Measurements from ENCODE around the gene CTBP1.
"Not testable (repeated sequence)": the region's sequence is repeated elsewhere in the genome, so short reads cannot be mapped to it uniquely, and the experiment has no call there.

The CTBP1 gene

DNA sequence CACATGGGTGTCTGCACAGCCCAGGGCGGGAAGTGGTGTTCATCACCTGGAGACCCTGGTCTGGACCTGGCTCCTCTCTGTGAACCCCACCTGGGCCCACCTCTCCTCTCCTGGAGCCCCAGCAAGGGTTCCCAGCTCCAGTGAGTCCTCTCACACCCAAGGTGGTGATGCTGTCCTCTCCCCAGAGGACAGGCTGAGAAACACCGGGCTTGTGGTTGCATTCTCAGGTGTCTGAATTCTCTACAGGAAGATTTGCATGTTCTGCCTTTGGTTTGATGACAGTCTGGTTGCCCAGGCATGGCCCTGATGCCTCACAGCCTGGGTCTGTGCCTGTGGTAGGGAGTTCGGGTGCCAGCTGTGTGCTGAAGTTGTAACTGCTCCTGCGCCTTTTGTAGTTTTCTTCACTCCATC, 44.6 kb upstream of the CTBP1 start:
- FAIRE-seq, result peak; percentile 84
- DNase-seq (ENCODE audit: insufficient read length, low spot score), result no peak
- TF ChIP-seq POU2F2 (IDR thresholded peaks at IDR 0.05; ENCODE audit: low read depth, low read length), result no peak
- no peak for TF ChIP-seq SPI1 (IDR thresholded peaks at IDR 0.05; ENCODE audit: low read depth, low read length)
- TF ChIP-seq POLR2AphosphoS5 (IDR thresholded peaks at IDR 0.05; ENCODE audit: low read depth, low read length), result no peak
- no peak for TF ChIP-seq TAF1 (IDR thresholded peaks at IDR 0.05; ENCODE audit: low read depth, low read length)
- TF ChIP-seq POLR2A (IDR thresholded peaks at IDR 0.05; ENCODE audit: low read depth, low read length), result no peak
- no peak for TF ChIP-seq PAX5 (IDR thresholded peaks at IDR 0.05; ENCODE audit: insufficient read depth, low read length, severe bottlenecking)

DNA sequence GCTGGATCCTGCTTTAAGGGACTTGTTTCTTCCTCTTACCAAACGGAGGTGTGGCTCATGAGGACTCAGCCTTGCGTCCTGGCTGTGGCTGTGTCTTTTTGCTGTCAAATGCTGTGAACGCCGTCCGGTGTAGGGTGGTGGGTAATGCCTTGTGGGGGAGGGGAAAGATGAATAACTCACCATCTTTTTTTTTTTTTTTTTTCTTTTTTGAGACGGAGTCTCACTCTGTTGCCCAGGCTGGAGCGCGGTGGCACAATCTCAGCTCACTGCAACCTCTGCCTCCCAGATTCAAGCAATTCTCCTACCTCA, 43.7 kb upstream of the CTBP1 start:
- not testable (repeated sequence) for FAIRE-seq; DNase-seq (ENCODE audit: insufficient read length, low spot score)

DNA sequence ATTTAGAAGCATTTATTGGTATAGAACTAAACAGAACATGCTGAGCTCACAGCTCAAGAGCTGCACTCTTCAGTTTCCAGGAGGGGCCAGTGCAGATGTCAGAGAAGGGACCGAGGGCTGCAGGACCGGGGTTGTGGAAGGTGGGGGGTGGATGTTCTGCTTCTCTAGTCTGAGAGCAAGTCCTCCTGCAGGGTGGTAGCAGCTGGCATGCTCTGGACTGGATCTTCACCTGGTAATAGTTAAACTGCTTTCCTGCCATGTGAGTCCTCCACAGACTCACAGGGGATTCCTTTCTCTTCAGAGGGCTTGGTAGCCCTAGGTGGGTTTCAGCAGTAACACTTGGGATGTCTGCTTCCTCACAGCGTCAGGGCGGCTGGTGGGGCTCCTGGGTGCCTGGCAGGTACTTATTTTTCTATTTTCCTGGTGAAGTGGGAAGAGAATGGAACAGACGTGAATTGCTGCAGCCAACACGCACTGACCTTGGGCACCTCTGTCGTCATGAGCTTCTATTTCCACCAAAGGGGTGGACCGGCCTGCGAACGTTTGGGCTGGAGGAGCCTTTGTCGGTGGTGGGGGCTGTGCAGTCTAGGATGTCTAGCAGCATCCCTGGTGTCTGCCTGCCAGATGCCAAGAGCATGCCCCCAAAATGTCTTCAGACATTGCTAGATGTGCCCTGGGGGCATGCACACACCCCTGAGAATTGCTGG, 43.2 kb upstream of the CTBP1 start:
- FAIRE-seq, result no peak
- TF ChIP-seq SPI1 (IDR thresholded peaks at IDR 0.05; ENCODE audit: low read depth, low read length) (no peak), POU2F2 (IDR thresholded peaks at IDR 0.05; ENCODE audit: low read depth, low read length) (no peak), PAX5 (IDR thresholded peaks at IDR 0.05; ENCODE audit: insufficient read depth, low read length, severe bottlenecking) (no peak), TAF1 (IDR thresholded peaks at IDR 0.05; ENCODE audit: low read depth, low read length) (no peak), POLR2A (IDR thresholded peaks at IDR 0.05; ENCODE audit: low read depth, low read length) (no peak), POLR2AphosphoS5 (IDR thresholded peaks at IDR 0.05; ENCODE audit: low read depth, low read length) (no peak)

GRCh38 chr4:1291091-1291490, 42.2 kb upstream of the CTBP1 start:
- DNase-seq (ENCODE audit: insufficient read length, low spot score), result no peak
- FAIRE-seq, result no peak
- TF ChIP-seq TAF1 (IDR thresholded peaks at IDR 0.05; ENCODE audit: low read depth, low read length) (no peak), SPI1 (IDR thresholded peaks at IDR 0.05; ENCODE audit: low read depth, low read length) (no peak), POU2F2 (IDR thresholded peaks at IDR 0.05; ENCODE audit: low read depth, low read length) (no peak)

More for the DNA sequence above, 43.2 kb upstream of the CTBP1 start:
- no peak for DNase-seq (ENCODE audit: insufficient read length, low spot score)

DNA sequence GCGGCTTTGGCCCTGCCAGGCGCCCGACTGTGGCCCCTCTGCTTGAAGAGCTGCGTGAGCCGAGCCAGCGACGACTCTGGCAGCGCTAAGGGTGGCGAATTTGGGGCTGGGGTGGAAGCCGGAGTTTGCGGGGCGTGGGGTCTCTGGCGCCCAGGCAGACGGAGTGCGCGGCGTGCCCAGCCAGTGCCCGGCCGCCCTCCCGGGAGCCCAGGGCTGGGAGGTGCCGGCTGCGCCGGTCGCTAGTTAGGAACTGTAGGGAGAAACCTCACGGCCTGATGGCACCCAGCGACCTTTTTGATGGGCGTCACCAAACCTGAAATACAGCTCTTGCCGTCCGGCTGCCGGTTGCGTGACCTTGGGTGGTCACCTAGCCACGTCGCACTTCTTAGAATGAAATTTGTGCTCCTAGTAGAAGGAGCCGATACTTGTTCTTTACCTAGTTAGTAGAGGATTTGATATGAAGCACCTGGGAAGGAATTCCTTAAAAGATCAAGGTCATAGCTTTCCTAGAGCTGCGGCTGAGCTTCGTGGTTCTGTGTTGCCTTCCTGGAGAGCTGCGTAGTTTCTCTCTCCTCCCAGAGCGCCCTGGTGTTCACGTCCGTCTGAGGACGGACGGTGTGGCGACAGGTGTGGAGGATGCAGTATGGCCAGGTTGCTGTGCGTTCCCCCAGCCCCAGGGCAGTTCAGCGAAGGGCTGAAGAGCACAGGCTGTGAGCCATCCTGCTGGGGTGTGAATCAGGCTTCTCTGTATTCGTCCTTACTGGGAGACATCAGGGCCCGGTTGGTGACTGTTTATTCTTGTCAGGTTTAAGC, 41.4 kb upstream of the CTBP1 start:
- TF ChIP-seq TAF1 (IDR thresholded peaks at IDR 0.05; ENCODE audit: low read depth, low read length) (no peak), POU2F2 (IDR thresholded peaks at IDR 0.05; ENCODE audit: low read depth, low read length) (no peak), PAX5 (IDR thresholded peaks at IDR 0.05; ENCODE audit: insufficient read depth, low read length, severe bottlenecking) (no peak), SPI1 (IDR thresholded peaks at IDR 0.05; ENCODE audit: low read depth, low read length) (no peak), POLR2A (IDR thresholded peaks at IDR 0.05; ENCODE audit: low read depth, low read length) (no peak)
- DNase-seq (ENCODE audit: insufficient read length, low spot score) (no peak), FAIRE-seq (peak; percentile 82)

- TF ChIP-seq TAF1 (IDR thresholded peaks at IDR 0.05; ENCODE audit: low read depth, low read length), result peak; percentile 86
- TF ChIP-seq SPI1 (IDR thresholded peaks at IDR 0.05; ENCODE audit: low read depth, low read length), result no peak
- peak; percentile 85 for TF ChIP-seq POLR2A (IDR thresholded peaks at IDR 0.05; ENCODE audit: low read depth, low read length)
- peak; percentile 6 for TF ChIP-seq PAX5 (IDR thresholded peaks at IDR 0.05; ENCODE audit: insufficient read depth, low read length, severe bottlenecking)
- no peak; the same call in none of the 2 replicates for TF ChIP-seq POU2F2 (IDR thresholded peaks at IDR 0.05; ENCODE audit: low read depth, low read length)
- TF ChIP-seq POLR2AphosphoS5 (IDR thresholded peaks at IDR 0.05; ENCODE audit: low read depth, low read length), result peak; percentile 87
- DNase-seq (ENCODE audit: insufficient read length, low spot score) (peak; percentile 100), FAIRE-seq (peak; percentile 100)
Observed at GRCh38 chr4:1289207-1290164, 40.6 kb upstream of the CTBP1 start, which contains the start of gene MAEA. TSS of gene MAEA (plus strand) at chr4:1289891. CDS start at chr4:1289914, 23 bp downstream.

- DNase-seq (ENCODE audit: insufficient read length, low spot score), result no peak
- TF ChIP-seq POLR2A (IDR thresholded peaks at IDR 0.05; ENCODE audit: low read depth, low read length) (no peak), TAF1 (IDR thresholded peaks at IDR 0.05; ENCODE audit: low read depth, low read length) (no peak), PAX5 (IDR thresholded peaks at IDR 0.05; ENCODE audit: insufficient read depth, low read length, severe bottlenecking) (no peak), POU2F2 (IDR thresholded peaks at IDR 0.05; ENCODE audit: low read depth, low read length) (no peak), SPI1 (IDR thresholded peaks at IDR 0.05; ENCODE audit: low read depth, low read length) (no peak), POLR2AphosphoS5 (IDR thresholded peaks at IDR 0.05; ENCODE audit: low read depth, low read length) (no peak)
- FAIRE-seq, result no peak
Observed at GRCh38 chr4:1288786-1289185, 39.9 kb upstream of the CTBP1 start.

DNA sequence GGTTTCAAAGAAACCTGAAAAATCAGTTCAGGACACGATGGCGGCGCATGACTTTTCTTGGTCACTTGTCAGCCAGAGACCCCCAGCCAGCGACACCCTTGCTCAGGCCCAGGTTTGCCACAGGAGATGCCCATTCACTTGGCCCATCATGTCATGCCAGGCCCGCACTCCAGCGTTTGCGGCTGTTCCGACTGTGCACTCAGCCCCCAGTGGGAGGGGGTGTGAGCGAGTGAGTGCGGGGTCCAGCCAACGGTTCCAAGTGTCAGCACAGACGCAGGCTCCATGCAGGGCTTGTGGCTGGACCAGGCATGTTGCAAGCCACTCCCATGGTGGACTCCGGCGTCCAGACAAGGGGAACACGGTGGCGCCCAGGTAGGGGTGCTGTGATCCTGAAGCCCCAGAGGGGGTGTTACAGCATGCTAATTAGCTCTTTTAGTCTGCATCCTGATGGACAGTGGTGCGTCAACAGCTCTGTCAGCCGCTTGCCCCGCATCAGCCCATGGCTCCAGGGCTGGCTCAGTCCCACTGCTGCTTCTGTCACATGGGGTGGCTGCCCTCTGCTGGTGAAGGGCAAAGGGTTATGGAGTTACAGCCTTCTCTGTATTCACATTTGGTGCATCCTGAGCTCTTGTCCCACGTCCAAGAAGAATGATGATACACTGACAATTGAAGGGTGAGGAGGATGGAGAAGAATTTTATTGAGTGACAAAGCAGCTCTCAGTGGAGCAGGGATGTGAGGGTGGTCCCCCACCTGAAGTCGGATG, 37.0 kb upstream of the CTBP1 start:
- FAIRE-seq, result no peak
- no peak for DNase-seq (ENCODE audit: insufficient read length, low spot score)
- no peak for TF ChIP-seq TAF1 (IDR thresholded peaks at IDR 0.05; ENCODE audit: low read depth, low read length)
- no peak for TF ChIP-seq POLR2AphosphoS5 (IDR thresholded peaks at IDR 0.05; ENCODE audit: low read depth, low read length)
- no peak for TF ChIP-seq POLR2A (IDR thresholded peaks at IDR 0.05; ENCODE audit: low read depth, low read length)
- TF ChIP-seq POU2F2 (IDR thresholded peaks at IDR 0.05; ENCODE audit: low read depth, low read length), result no peak
- TF ChIP-seq PAX5 (IDR thresholded peaks at IDR 0.05; ENCODE audit: insufficient read depth, low read length, severe bottlenecking), result no peak
- no peak for TF ChIP-seq SPI1 (IDR thresholded peaks at IDR 0.05; ENCODE audit: low read depth, low read length)

Data from GM12891 (cell line).